Stimulated activated CD8-positive, alpha-beta memory T cell treated with anti-CD3 and anti-CD28 coated beads, Interleukin-7, amount 100 ng/mL, for 1 hour (primary cell): ENCODE data around the gene RCAN3.

Experiments used
- DNase-seq, 2 donors: peaks; one replicate each; pipeline ENCODE4 v3.0.0-alpha.2; 2020; ENCODE audit warnings: low read depth in 2 of 2

RCAN3 gene

GRCh38 chr1:24578846-24579245, 76.2 kb downstream of the RCAN3 start:
- DNase-seq = no peak

- no peak for DNase-seq
Measured at GRCh38 chr1:24580756-24581155, 78.1 kb downstream of the RCAN3 start.

- no peak for DNase-seq
Measured at GRCh38 chr1:24584171-24584647, 81.6 kb downstream of the RCAN3 start.

- DNase-seq = no peak
Measured at GRCh38 chr1:24586119-24586518, 83.5 kb downstream of the RCAN3 start.

GRCh38 chr1:24586970-24587820, 84.6 kb downstream of the RCAN3 start:
- peak in 1 of 2 donors; percentile 3 for DNase-seq

GRCh38 chr1:24588573-24588972, 85.9 kb downstream of the RCAN3 start:
- no peak for DNase-seq

GRCh38 chr1:24589200-24589599, 86.6 kb downstream of the RCAN3 start:
- DNase-seq = no peak
